Fibroblast of peridontal ligament (primary cell): ENCODE results near the gene HSFX4.
"Not testable (repeated sequence)": the region's sequence is repeated elsewhere in the genome, so short reads cannot be mapped to it uniquely, and the experiment has no call there.

Source experiments
- DNase-seq: peaks from one replicate; pipeline ENCODE4 v3.0.0-alpha.2; 2010; ENCODE audit errors: extremely low read depth

The HSFX4 gene

GRCh38 chrX:149937871-149938426 lies 8.6 kb downstream of the HSFX4 start:
- DNase-seq = no peak

DNA sequence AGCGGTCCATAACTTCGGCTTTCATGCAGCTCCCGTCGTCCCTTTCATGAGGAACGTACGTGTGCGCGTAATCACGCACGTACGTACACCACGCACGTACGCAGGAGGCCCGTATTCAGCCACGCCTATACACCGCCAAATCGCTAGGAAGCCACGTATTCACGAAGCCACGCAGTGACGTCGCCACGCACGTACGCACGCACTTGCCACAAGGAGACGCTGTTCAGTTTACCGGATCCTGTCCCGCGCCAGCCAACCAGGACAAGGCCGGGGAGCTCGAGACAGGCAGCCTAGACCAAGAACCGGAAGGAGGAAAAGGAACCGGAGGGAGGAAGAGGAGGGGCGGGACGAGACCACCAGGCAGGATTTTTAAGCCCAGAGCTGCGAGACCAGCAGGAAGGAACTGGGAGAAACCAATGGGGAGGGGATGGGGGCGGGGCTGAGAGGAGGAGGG lies 9.1 kb downstream of the HSFX4 start, which contains the start of gene EOLA2:
TSS of gene EOLA2 (minus strand) at position 65 of the 454 bp plus-strand sequence. CDS start 4,617 bp downstream, outside the sequence.
- peak; percentile 98 for DNase-seq

DNA sequence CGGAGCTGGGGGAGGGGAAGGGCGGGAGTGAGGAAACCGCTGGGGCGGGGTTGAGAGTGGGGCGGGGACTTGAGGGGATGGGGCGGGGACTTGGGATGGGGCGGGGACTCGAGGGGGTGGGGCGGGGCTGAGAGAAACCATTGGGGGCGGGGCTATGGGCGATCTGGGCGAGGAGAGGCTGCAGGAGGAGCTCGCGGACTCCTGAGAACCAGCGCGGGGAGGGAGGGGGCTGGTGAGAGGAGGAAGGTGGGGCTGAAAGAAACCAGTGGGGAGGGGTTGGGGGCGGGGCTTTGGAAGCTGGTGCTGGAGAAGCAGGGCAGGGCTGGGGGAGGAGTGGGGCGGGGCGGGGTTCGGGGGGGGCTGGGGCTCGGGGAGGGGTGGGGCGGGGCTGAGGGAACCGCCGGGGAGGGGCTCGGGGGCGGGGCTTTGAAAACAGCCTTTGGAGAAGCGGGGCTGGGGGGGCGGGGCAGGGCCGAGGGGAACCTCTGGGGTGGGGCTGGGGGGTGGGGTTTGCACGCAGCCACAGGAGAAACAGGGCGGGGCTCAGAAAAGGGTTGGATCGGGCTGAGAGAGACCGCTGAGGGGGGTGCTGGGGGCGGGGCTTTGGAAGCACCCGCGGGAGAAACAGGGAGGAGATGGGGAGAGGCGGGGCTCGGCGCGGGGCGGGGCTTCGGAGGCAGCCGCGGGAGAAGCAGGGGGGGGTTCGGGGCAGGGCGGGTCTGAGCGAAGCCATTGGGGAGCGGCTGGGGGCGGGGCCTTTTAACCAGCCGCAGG lies 9.7 kb downstream of the HSFX4 start:
- DNase-seq = peak; percentile 90

DNA sequence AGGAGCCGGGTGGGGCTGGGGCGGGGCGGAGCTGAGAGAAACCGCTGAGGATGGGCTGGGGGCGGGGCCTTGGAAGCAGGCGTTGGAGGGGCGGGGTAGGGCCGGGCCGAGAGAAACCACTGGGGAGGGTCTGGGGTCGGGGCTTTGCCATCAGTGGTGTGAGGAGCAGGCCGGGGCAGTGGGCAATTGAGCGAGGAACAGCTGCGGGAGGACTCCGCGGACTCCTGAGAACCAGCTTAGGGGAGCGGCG lies 10.2 kb downstream of the HSFX4 start:
- DNase-seq = no peak

DNA sequence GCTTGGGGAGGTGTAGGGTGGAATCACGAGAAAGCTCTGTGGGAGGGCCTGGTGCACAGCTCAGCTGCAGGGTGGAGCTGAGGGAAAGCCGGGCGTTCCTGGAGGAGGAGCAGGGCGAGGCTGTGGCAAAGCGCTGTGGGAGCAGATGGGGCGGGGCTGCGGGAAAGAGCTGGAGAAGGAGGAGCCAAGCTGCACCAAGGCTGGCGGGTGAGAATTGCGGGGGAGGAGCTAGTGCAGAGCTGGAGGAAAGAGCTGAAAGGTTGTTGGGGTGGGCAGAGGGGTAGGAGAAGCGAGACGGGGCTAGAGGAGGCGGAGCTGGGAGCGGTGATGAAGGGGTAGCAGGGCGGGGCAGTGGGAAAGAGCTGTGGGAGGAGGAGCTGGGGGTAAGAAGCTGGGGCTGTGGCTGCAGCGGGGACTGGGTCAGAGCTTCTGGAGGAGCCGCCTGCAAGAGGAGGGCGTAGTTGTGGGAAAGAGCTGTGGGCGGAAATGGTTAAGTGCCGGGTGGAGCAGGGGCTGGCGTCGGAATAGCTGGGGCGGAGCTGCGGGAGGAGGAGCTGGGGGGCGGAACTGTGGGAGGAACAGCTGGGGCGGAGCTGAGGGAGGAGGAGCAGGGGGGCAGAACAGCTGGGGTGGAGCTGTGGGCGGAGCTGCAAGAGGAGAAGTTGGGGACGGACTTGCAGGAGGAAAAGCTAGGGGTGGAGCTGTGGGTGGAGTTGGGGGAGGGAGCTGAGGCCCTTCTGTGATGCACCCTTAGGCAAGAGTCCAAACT lies 10.7 kb downstream of the HSFX4 start:
- peak; percentile 97 for DNase-seq

DNA sequence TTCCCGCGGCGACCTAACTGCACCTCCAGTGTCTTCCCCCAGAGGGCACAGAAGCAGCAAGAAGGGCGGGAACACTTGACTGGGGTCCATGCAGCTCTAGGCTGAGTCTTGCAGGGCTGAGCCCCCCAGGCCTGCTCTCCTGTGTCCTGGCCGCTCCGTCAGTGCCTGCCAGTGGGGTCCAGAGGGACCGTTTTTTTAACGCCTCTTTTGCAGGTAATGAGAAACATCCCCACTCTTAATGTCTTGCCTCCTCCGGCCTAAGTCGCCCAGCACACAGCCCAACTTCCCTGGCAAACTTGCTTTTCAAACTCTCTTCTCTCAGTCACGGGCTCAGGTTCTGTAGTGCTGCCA lies 11.3 kb downstream of the HSFX4 start:
- DNase-seq = not testable (repeated sequence)

DNA sequence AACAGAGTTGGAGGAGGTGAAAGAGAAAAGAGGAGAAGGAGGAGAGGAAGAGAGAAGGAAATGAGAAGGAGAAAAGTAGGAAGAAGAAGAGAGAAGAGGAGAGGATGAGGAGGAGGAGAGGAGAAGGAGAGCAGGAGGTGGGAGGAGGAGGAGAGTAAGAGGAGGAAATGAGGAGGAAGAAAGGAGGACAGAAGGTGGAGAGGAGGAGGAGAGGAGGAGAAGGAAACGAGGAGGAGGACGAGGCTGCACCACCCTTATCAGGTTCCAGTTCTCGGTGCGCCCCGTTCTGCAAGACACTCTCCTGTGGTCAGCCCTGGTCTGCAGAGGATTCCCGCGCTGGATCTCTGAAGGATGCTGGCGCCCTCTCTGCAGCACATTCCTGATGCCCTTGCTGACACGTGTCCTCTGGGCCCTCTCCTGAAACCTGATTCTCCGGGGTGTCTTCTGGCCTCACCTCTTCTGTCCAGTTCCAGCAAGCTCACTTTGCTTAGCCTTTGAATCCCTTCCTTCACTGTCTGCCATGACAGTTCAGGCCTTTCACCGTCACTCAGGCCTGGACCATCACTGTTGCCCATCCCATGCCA lies 15.8 kb downstream of the HSFX4 start:
- DNase-seq = not testable (repeated sequence)

DNA sequence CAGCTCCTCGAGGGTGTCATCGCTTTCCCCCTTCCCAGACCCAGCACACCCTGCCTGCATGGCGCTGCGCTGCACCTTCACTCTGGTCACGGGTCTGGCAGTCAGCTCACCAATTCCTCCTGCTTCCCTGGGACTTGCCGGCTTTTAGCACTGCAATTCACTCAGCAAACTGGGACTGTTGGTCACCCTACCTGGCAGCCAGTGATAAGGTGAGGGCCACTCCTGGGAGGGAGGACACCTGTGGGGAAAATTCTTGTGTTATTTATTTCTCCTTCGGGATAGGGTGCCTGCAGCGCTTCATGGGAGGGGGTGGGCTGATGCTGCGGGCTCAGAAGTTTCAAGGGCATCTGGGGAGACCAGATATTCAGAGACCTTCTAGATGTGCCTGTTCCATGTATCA lies 16.4 kb downstream of the HSFX4 start:
- not testable (repeated sequence) for DNase-seq

GRCh38 chrX:149946932-149947331 lies 17.6 kb downstream of the HSFX4 start:
- not testable (repeated sequence) for DNase-seq

GRCh38 chrX:149948016-149948415 lies 18.6 kb downstream of the HSFX4 start:
- no peak for DNase-seq

GRCh38 chrX:149949743-149950436 lies 20.5 kb downstream of the HSFX4 start:
- peak; percentile 20 for DNase-seq

DNA sequence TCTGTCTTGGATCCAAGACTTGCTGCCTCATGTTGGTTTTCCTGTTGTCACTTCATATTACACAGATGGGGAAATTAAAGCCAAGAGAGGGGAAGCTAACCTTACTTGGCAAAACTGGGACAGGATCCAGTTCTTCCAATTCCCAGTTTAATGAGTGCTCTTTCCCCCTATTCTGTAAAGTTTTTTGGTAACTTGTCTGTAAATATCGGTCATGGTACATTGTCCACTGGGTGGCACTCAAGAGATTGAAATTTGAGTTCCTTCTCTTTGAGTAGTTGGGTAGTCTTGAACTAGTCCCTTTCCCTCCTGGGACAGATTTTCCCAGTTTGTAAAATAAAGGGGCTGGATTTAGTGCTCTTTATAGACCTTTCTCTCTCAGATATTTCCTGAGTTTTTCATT lies 21.3 kb downstream of the HSFX4 start:
- peak; percentile 77 for DNase-seq

GRCh38 chrX:149961572-149961971 lies 32.2 kb downstream of the HSFX4 start:
- no peak for DNase-seq

DNA sequence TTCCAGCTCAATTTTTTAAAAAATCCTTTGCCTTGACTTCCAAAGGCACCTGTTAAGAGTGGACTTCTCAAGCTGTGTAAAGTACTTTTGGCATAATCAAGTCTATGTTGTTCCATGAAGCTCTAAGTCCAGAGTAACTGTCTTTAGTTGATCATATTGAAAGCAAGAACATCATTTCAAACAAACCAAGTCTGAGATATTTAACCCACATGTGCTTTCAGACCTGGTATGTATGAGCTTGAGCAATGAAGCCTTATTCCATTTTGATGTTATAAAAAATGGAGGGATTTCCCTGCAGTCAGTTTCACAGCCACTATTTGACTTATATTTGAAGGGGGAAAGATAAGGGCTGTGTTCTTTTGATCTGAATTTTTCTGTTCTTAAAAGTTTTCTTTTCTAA lies 32.6 kb downstream of the HSFX4 start:
- DNase-seq = no peak

GRCh38 chrX:149962859-149963757 lies 33.7 kb downstream of the HSFX4 start:
- DNase-seq = peak; percentile 71

DNA sequence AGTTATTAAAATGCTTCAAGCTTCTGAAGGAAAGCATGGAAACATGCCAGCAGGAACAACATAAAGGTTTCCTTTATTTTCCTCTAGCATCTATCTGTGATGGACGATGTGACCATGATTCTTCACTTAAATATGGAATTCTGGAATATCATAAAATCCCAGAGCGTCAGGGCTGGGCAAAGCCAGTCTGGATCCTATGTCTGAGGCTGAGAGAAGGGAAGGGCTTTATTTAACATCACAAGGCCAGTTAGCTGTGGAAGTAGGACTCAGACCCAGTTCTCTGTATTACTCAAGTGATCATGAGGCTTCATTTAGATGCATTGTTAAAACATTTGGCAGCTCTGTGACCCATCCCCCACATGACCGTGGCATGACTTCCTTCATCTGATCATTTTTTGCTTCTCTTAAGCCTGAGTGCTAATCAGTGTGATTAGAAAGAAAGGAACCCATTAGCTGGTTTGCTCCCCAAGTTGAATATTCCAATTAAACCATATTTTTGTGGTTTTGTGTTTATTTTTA lies 49.8 kb downstream of the HSFX4 start:
- DNase-seq = peak; percentile 16
